Lung microvascular endothelial cell (primary cell): Measurements from ENCODE around the gene PLCG1. TPM values are rescaled to one million over a fixed set of nuclear protein-coding genes. Genes with fewer than 3 reads are reported as not detected.
A peak's percentile ranks its signal among the peaks of the same experiment; 100 is the strongest.
"Not testable (repeated sequence)": the region's sequence is repeated elsewhere in the genome, so short reads cannot be mapped to it uniquely, and the experiment has no call there.

Source experiments
- DNase-seq, 2 donors: peaks; one replicate each; pipeline versions ENCODE4 v3.0.0 to v3.0.0-alpha.2; 2010; ENCODE audit warnings: low read depth in 2 of 2
- total RNA-seq: library from RNA; depleted of rRNA; stranded (reverse); fragments of >200 nt; gene quantifications from 2 replicates; pipeline ENCODE4 v1.2.1, GENCODE V29; 2014

The PLCG1 gene
- total RNA-seq, 1 donor from 2014 or later: 160 TPM

DNA sequence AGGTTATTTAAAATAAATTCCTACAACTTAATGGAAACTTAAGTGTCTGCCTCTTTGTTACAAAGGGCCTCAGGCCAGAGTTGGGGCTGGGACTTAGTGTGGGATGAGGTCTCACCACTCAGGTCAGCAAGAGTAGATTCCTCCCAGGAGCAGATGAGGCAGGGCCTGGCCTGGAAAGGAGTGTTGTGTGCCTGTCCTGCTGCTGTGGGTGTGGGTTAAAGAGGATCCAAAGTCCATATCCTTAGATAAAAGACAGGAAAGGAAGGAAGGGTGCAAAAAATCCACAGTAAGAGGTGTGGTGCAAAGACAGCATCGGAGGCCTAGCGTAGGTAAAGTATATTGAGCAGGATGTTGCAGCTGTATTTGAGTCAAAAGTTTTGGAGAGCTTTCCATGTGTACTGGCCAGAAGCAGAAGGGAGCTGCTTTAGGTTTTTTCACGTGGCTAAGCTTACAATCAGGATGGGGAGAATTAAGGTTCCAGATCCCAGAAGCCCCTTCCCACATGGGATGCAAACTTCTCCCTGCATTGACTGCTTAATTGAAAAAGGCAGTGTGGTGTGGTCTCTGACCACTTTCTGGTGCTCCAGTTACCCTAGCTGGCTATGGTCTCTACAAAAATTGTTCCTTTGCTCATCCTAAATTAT is 12.8 kb upstream of the PLCG1 start:
- no peak for DNase-seq

DNA sequence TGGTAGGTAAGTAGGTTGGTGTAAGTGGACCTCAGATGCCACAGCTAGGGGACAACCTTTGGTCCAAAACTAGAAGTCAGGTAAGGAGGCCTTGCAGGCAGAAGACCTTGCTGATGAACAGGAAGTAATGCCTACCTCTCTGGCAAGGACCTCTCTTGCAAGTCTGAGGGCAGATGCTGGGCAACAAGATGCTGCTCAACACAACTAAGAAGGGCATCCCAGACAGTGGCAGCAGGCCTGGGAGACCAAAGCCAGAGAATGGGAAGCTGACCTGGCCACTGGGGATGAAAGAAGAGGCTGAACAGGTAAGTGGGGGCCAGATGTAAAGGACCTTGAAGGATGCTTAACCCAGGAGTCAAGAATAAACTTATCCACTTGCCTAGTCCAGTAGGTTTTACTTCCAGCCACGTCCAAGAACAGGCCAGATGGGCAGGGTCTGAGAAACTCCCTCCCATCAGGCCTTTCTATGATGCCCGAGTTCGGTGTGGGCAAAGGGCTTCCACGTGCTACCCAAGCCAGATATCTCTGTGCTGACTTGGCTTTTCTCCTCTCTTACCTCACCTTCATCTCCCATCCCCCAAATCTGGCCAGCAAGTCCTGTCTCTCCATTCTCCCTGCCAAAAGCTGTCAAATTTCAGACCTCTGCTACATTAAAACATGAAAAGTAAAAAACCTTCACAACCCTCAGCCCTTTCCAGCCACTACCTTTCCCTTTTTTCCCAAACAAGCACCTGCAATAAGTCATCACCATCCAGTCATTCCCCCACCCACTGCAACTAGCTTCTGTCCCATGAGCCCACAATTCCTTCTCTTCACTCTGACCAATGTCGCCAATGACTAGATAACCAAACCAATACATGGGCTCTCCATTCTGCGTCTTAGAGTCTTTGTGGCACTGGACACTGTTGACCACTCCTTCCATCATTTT is 11.5 kb upstream of the PLCG1 start:
- DNase-seq: no peak

DNA sequence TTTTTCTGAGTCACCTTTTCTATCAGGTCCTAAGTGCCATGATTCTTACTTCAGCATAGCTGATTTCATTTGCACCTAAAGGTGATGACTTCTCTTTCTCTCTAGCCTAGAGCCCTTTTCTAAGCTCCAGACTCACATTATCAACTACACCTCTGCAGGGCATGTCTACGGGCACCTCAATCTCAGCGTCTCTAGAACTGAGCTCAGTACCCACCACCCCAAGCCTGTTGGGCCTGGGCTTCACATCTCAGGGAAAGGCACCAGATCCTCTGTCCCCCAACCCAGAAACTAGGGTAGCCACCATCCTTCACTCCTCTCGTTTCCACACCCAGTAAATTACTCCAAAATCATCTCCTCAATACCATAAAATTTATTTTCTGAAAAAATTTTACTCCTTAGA is 10.6 kb upstream of the PLCG1 start:
- DNase-seq: no peak

DNA sequence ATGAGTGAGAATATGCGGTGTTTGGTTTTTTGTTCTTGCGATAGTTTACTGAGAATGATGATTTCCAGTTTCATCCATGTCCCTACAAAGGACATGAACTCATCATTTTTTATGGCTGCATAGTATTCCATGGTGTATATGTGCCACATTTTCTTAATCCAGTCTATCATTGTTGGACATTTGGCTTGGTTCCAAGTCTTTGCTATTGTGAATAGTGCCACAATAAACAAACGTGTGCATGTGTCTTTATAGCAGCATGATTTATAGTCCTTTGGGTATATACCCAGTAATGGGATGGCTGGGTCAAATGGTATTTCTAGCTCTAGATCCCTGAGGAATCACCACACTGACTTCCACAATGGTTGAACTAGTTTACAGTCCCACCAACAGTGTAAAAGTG is 9.0 kb upstream of the PLCG1 start:
- DNase-seq: not testable (repeated sequence)

DNA sequence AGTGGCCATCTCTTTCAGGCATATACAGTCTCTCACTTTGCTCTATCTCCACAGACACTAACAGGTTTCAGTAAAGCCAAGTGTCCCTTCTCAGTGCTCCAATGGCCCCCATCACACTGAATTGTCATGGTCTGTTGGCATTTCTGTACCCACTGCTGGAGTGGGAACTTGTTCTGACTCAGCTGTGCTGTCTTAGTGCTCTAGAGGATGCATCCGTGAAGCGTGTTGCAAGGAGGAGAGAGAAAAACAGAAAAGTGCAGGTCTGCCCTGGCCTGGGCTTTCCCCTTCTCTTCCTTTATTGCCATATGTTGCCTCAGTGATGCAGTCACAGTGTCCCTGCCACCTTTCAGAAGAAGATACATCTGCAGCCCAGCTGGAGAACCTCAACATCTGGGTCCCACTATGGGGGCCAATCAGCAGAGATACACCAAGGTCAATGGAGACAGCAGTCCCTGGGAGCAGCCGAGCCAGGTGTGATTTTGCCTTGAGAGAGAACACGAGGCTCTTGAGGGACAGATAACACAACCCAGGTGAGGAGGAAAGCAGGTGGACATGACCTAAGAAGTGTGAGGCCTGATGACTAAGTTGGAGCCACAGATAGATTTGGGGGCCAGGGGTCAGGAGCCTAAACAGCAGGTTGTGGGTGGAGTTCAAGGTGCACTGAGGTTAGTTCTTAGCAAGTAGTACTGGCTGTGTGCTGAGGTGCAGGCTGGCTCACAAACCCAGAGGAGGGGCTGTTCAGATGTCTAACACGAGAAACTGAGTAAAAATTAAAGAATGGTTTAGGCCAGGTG is 5.6 kb upstream of the PLCG1 start:
- DNase-seq: no peak

DNA sequence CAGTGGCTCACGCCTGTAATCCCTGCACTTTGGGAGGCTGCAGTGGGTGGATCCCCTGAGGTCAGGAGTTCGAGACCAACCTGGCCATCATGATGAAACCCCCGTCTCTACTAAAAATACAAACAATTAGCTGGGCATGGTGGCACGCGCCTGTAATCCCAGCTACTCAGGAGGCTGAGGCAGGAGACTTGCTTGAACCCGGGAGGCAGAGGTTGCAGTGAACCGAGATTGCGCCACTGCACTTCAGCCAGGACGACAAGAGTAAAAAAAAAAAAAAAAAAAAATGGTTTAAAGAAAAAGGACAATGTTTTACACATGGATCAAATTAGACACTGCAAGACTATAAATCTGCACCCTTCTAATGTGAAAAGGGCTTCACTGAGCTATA is 5.0 kb upstream of the PLCG1 start:
- not testable (repeated sequence) for DNase-seq

DNA sequence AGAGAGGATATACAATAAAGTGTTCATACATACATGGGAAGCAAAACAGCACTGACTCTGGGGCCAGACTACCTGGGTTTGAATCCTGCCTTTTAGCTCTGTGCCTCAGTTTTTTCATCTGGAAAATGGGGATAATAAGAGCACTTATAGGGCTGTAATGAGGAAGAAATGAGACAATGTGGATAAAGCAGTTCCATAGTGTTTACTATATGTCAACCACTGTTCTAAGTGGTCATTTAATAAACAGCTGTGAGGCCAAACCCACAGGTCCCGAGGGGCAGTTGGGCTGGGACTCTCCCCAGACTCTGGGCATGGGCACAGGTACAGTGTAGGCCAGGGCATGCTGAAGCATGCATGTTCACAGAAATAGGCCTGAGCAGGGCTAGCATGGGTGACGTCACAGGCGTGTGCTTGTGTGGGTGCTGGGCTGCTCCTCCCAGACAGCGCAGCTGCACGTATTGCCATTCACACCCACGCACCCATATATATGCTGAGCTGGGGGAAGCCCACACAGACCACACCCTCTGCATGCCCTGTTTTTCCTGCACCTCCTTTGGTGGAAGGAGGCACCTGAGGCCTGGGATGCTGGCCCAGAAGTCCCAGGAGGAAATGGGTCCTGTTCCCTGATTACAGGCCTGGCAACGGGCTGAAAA is 3.5 kb upstream of the PLCG1 start:
- DNase-seq: no peak

DNA sequence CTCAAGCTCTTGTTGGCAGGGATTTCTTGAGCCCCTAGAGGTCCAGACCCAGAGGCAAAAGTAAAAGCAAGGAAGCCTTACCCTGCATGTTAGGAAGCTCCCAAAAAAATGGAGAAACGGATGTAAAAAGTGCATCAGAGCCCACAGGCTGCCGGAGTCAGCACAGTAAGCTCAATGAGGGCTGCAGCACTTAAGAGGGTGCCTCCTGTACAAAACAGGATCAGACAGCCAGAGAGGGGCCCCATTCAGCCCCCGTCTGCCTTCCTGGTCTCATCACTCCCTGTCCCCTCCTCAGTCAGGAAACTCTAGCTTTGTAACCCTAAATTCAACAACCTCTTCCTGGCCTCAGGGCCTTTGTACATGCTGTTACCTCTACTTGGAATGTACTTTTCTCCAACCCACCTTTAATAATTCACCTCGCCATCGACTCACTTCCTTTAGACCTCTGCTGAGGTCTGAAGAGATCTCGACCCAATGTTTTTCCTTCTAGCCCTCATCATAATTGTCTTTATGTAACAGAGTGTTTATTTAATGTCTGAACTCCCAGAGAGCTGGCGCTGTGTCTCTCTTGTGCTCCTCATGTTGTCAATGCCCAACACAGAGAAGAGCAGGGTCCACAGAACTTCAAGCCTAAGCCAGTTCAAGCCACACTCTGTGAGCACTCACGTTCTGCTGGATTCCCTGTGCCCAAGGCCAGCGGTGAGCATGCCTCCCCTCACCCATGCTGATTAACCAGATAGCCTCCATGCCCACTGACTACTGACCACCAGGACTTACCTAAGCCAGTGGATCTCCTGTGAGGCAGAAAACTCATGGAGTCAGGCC is 2.8 kb upstream of the PLCG1 start:
- DNase-seq: no peak

DNA sequence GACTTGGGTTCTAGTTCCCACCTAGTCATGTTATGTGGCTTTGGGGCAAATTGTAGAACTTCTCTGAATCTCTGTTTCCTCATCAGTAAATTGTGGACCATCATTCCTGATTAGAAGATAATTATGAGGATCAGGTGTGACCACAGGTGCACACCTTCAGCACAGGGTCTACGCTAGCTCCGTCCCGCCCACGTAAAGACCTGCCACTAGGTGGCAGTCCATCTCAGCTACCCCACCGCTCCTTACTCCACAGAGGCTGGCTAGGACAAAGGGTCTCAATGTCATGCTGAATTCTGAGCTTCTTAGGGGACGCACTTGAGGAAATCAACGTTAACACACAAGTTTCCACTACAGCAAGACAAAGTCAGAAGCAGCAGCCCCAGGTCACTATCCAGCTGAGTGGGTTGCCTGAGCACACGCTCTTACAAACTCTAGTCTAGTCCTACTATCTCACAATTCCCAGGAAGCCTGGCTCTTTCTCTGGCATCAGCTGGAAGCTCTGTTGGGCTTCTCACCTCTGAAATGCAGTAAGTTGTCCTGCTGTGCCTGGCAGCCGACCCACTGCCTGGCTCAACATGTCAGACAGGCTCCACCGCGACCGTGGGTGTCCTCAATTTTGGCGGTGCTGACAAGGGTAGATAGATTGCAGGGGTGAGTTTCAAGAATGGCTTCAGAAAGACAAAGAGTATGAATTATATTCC is 2.0 kb upstream of the PLCG1 start:
- DNase-seq: peak; percentile 54 to 64

DNA sequence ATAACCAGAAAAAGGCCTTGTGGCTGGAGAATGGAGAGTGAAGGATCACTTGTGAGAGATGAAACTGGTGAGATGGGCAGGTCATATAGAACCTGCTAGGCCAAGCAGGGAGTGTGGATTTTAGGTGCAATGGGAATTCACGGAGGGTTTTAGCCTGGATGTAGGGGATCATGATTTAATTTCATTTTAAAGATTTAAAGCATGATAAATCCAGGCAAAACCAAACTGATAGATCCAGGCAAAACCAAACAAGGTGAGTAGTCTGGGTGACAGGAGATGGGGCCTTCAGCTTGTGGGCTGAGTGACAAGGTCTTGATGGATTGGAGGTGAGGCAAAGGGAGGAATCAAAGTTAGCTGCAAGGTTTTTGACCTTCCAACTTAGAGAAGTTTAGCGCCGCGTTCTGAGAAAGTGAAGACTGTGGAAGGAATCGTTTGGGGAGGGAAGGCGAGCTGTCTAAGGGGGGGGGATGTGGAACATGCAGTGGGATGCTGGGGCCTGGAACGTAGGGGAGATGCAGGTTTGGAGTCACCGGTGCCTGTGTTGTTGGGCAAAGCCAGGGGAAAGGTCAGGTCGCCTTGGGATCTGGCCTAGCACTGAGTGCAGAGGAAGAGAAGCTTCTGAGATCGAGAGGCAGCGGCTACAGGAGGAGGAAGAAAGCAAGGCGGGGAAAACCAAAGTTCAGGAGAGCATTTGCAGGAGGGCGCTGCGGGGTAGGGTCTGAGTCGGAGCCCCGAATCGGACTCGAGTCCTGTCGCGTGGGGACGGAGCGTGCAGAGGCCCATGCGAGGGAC is 1.3 kb upstream of the PLCG1 start:
- no peak for DNase-seq

DNA sequence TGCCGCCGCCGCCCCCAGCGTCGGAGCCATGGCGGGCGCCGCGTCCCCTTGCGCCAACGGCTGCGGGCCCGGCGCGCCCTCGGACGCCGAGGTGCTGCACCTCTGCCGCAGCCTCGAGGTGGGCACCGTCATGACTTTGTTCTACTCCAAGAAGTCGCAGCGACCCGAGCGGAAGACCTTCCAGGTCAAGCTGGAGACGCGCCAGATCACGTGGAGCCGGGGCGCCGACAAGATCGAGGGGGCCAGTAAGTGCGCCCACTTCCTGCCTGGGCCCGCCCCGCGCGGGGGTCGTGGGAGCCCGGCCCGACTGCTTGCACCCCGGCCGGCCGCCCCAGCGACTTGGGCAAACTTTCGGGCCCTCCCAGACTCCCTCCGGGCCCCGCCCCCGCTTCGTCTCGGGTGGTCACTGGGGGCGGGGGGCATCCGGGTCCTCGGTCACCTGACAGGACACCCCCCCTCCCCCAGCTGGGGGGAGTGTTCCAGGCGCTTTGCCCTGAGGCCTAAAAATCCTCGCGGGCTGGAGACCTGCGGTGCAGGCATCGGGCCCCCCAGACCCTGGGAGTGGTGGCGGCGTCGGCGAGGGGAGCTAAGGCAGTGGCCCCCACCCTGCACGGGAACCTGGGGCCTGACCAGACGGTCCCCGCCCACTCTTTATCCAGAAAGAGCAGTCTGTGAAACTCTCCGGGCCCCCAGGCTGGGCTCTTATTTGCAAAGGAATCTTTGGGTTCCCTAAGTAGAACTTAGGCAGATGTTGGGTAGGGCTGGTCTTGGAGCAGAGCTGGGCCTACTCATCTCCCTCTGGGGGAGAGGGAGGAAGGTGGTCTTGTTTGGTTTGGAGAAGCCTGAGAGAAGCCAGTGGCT is 501 bp downstream of the PLCG1 start:
- DNase-seq: peak; percentile 71 to 85

DNA sequence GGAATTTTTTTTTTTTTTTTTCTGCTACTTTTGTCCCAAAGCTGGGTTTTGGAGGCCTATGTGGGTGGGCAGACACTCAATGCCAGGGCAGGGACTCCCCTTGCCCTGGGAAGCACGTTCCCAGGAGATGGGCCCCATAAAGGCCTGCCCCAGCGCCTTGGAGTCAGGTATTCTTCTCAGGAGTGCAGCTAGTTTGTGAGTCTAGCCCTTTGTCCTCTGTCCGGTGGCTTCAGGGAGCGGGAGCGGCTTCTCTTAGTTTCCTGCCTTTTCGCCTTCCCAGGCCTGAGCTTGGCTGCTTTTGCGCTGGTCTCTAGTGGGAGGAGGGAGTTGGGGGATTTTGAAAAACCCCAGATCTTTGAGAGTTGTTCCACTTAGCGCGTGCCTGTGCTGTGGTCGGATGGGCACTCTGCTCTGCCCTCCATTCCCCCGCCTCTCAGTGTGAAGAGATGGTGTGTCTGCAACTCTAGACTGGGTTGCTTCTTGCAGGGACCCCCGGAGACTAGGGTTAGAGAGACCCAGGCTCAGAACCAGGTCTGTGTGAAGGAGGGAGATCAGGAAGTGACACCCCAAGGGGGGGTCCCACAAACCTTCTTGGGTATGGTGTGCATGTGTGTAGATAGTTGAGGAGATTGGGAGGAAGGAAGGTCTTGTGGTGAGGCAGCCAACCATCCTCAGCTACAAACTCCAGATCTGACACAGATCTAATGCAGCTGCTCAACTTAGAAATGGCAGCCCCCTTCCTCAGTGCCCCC is 1.3 kb downstream of the PLCG1 start:
- peak; percentile 27 to 43 for DNase-seq

DNA sequence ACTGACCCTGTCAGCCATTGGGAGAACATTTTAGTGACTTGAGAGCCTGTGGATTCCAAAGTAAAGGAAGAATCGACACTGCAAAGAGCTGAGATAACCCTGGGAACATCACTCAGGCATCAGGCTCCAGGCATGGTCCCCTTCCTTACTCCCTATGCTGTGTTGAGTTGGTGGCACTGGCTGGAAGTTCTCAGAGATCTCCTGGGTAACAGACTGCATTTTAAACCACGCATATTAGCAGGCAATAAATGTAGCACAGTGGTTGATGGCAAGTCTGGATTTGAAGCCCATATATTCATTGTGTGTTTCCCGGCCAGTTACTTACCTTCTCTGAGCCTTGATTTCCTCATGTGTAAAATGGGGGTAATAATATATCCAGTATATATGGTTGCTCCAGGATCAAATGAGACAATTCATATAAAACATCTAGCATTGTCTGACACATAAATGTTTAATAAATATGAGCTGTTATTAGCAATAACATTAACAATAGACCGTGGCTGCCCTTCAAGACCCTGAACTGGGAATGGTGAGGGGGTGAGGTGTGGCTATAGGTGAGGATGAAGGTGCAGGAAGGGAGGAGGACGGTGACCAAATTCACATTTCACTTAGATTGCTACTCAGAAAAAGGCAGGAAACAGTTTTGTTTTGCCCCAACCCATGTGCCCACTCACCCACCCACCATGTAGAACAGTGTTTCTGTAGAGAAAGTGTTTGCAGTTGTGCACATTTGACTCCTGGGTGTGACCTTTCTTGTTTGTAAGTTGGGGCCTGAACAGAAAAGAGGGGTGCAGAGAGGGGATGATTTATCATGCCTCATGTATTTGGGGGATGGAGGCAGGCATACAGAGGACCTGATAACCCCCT is 2.1 kb downstream of the PLCG1 start:
- no peak for DNase-seq

DNA sequence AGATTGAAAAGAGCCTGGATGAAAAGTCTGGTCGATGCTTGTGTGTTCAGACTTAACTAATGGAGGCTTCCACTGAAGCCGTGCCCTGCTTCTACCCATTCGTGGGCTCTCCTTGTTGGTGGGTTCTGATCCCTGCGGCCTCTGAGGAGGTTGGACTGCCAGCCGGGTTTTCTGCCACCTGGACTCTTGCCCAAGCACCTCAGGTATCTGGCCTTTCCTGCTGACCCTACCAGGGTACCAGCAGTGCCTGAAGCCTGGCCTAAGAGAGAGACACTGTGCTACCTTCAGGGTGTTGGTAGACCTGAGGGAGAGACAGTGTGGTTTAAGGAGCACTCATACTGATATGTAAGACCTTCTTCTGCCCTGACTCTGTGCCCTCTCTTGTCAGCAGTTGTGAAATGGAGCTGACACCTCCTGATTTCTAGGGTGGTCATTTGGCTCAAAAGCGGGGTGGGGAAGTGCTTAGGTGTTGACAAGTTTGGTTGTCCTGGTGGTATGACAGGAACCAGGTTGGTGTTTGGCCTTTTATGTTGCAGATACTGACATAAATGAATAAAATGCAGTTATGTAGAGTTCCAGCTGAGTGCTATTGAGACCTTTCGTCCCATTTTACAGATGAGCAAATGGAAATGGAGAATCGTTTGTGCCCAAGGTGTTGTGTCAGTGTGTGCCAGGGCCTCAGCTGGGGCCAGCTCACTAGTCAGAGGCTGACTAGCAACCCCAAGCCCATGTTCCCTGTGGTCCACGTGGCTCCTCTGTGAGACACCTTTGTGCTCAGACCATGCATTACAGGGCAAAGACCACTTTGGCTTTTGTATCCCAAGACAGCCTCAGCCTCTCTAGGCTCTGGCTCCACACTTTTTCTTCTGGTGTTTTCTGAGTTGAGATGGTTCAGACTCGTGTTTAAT is 3.1 kb downstream of the PLCG1 start:
- DNase-seq: peak in 1 of 2 donors; percentile 29

DNA sequence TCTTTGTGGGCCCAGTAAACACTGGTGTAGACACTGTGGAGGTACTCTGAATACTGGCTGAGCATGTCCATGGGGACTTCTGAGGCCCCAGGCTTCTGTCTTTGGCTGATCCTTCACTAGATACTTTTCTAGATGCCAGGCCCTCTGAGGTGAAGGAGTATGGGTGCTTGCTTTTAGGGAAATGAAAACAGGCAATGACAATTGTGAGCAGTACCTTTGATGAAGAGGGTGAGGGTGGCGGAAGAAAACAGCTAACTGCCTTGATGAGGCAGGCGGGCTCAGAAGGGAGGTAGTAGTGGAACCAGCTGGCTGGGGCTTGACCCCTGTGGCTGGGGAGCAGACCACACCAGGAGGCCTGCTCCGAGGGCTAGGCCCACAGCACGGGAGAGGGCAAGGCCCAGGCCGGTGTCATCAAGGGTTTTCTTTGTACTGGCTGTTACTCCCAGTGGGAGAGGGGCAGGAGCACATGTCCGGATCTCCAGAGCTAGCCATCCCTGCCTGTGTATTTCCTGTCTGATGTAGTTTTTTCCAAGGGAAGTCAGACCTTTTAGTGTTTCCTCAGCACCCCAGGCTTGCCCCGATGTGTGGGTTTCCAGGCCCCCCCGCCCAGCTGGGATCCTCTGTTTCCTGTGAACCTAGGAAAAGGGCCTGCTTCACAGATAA is 3.9 kb downstream of the PLCG1 start:
- DNase-seq: peak; percentile 86 to 96
